Uterus (tissue), 2 donors: ENCODE results near the gene NAA10.

Source experiments
- CTCF ChIP-seq, 4 experiments: fragments of 200-600 bp in 2 of 4; fragments of 450-650 bp in 2 of 4; sonication (generic) in 2 of 4; IDR thresholded peaks; one replicate each; pipeline ENCODE4 v1.5.1; 2016 to 2019; ENCODE audit warnings: antibody characterized with exemption in 4 of 4, mild to moderate bottlenecking in 2 of 4, moderate library complexity in 1 of 4
- POLR2A ChIP-seq, 2 donors: fragments of 450-650 bp; IDR thresholded peaks; one replicate each; pipeline ENCODE4 v1.6.1; 2016; ENCODE audit warnings: antibody characterized with exemption in 2 of 2, mild to moderate bottlenecking in 1 of 2, moderate library complexity in 1 of 2

GRCh38 chrX:153966841-153967535 is 32.2 kb upstream of the NAA10 start:
- no peak for TF ChIP-seq CTCF (IDR thresholded peaks at IDR 0.05)
- TF ChIP-seq POLR2A (IDR thresholded peaks at IDR 0.05), result no peak
